ENCODE data around the gene MMP1. TPM values are rescaled to one million over a fixed set of nuclear protein-coding genes. Genes with fewer than 3 reads are reported as not detected.

The MMP1 gene
- total and polyA plus RNA-seq, 2 experiments from 2014 or later, result 0.94 TPM; not detected in 1

DNA sequence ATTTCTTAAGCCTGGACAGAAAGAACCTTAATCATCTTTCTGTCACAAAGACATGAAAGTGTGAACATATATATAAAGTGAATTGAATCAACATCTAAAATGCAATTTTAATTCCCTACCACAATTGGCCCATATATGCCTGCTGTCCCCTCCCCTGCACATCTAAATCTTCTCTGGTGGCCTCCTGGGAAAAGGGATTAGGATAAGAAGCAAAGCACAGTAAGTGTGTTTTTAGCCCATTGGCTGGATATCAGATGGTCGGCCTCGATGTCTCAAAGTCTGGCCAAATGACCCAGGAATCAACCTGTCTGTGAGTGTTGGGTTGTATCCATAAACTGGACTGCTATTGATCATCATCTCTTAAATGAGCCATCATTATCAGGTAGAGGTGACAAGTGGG, 39.7 kb upstream of the MMP1 start:
- Histone ChIP-seq H3K4me3 (no peak overlapping the region), H3K36me3 (no peaks in the 10 kb centered on the region), H3K27me3 (no peaks in the 10 kb centered on the region), H3K27ac (no peak overlapping the region), H3K4me1 (ENCODE audit: low read depth) (no peaks in the 10 kb centered on the region), H3K9me3 (ENCODE audit: low read depth) (no peaks in the 10 kb centered on the region)
- TF ChIP-seq, protein P1, sequence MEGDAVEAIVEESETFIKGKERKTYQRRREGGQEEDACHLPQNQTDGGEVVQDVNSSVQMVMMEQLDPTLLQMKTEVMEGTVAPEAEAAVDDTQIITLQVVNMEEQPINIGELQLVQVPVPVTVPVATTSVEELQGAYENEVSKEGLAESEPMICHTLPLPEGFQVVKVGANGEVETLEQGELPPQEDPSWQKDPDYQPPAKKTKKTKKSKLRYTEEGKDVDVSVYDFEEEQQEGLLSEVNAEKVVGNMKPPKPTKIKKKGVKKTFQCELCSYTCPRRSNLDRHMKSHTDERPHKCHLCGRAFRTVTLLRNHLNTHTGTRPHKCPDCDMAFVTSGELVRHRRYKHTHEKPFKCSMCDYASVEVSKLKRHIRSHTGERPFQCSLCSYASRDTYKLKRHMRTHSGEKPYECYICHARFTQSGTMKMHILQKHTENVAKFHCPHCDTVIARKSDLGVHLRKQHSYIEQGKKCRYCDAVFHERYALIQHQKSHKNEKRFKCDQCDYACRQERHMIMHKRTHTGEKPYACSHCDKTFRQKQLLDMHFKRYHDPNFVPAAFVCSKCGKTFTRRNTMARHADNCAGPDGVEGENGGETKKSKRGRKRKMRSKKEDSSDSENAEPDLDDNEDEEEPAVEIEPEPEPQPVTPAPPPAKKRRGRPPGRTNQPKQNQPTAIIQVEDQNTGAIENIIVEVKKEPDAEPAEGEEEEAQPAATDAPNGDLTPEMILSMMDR (IDR thresholded peaks at IDR 0.05; ENCODE audit: low read depth, low read length), result no peak
- DNase-seq (ENCODE audit: low read depth in 1 of 2, low spot score in 1 of 2), result no peak

DNA sequence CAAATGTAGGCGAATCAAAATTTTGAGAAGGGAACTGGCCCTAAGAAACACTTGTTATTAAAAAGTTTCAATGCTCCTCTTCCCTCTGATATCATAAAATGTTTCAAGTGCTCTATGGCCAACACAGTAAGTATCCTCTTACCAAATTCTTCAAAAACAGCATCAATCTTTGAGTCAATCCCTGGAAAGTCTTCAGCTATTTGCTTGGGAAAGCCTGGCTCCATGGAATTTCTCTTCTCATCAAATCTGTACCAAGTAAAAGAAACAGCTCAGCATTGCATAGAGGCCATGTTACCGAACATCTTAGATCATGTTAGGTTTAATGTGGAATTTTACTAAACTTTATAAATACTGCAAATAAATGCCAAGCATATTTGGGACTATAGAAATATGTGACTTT, 39.2 kb upstream of the MMP1 start:
- TF ChIP-seq, protein P1 (IDR thresholded peaks at IDR 0.05; ENCODE audit: low read depth, low read length), result no peak
- H3K36me3 ChIP-seq, result no peaks in the 10 kb centered on the region
- DNase-seq (ENCODE audit: low read depth in 1 of 2, low spot score in 1 of 2), result no peak

DNA sequence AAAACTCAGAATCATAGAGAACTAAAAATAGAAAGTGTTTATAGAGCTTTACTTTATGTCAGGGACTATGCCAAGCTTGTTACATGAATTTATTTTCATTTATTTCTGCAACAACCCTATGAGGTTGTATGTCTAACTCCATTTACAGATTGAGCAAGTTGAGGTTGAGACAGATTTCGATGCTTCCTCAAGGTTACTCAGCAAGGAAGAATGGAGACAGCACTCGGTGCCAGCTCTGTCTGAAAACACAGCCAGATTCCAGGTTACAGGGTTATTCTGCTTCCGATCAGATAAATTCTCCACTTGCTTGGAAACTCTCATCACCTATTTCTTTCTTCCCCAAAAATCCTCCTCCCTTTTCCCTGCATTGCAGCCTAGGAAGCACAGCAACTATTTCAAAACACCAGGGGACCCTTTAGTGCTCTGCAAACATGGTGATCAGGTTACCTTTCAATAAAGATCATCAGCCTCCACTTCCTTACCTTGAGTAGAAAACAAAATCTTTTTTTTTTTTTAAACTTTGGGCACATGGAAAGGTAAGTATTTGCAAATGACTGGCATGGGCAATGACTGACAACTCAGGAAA, 38.4 kb upstream of the MMP1 start:
- Histone ChIP-seq H3K27me3 (no peaks in the 10 kb centered on the region), H3K36me3 (no peaks in the 10 kb centered on the region), H3K9me3 (ENCODE audit: low read depth) (no peaks in the 10 kb centered on the region), H3K4me3 (no peak overlapping the region), H3K27ac (no peak overlapping the region), H3K4me1 (ENCODE audit: low read depth) (no peaks in the 10 kb centered on the region)
- peak in 1 of 2 donors; percentile 21 for DNase-seq (ENCODE audit: low read depth in 1 of 2, low spot score in 1 of 2)
- TF ChIP-seq, protein P1 (IDR thresholded peaks at IDR 0.05; ENCODE audit: low read depth, low read length), result no peak

More for the DNA sequence above, 39.2 kb upstream of the MMP1 start:
- Histone ChIP-seq H3K4me1 (ENCODE audit: low read depth) (no peaks in the 10 kb centered on the region), H3K9me3 (ENCODE audit: low read depth) (no peaks in the 10 kb centered on the region), H3K27ac (no peak overlapping the region), H3K27me3 (no peaks in the 10 kb centered on the region), H3K4me3 (no peak overlapping the region)

DNA sequence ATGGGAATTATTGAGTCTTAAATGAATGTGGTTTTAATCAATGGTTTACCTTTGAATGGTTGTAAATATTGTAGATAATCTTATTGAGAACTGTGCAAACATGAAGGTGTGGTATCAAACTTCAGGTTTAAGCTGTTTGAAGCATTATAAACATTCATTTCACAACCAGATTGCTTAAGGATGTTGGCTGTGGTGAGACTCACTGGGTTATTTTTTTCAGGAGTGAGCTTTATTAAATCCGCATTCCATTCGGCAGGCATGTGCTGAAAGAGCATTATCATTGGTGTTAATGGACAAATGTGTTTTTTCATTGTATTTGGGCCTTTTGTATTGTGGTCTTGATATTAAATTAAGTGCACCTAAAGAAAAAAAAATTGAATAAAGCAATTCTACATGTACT, 35.8 kb upstream of the MMP1 start:
- H3K4me1 ChIP-seq (ENCODE audit: low read depth), result no peaks in the 10 kb centered on the region
- H3K27ac ChIP-seq, result no peak overlapping the region
- no peak for DNase-seq (ENCODE audit: low read depth in 1 of 2, low spot score in 1 of 2)
- TF ChIP-seq, protein P1 (IDR thresholded peaks at IDR 0.05; ENCODE audit: low read depth, low read length), result no peak
- no peaks in the 10 kb centered on the region for H3K9me3 ChIP-seq (ENCODE audit: low read depth)
- no peaks in the 10 kb centered on the region for H3K36me3 ChIP-seq
- H3K27me3 ChIP-seq, result no peaks in the 10 kb centered on the region
- no peak overlapping the region for H3K4me3 ChIP-seq

DNA sequence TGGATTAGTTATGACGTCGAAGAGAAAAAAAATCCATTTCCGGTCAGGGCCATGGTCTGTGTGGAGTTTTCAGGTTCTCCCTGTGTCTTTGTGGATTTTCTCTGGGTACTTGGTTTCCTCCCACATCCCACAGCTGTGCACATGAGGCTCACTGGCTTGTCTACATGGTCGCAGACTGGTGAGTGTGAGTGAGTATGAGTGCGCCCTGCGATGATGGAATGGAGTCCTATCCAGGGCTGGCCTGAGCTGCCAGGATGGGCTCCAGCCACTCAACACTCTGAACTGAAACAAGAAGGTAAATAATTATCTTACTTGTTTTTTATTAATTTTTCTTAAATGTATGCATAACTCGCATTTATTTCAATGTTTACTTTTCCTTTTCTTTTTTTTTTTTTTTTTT, 34.7 kb upstream of the MMP1 start:
- H3K4me3 ChIP-seq, result no peak overlapping the region
- DNase-seq (ENCODE audit: low read depth in 1 of 2, low spot score in 1 of 2), result no peak
- no peaks in the 10 kb centered on the region for H3K9me3 ChIP-seq (ENCODE audit: low read depth)
- TF ChIP-seq, protein P1 (IDR thresholded peaks at IDR 0.05; ENCODE audit: low read depth, low read length), result no peak
- H3K27ac ChIP-seq, result no peak overlapping the region
- no peaks in the 10 kb centered on the region for H3K36me3 ChIP-seq
- H3K4me1 ChIP-seq (ENCODE audit: low read depth), result no peaks in the 10 kb centered on the region
- H3K27me3 ChIP-seq, result no peaks in the 10 kb centered on the region
